SH-SY5Y (cell line): Measurements from ENCODE around the gene KCNC3.

Experiments
- GATA2 ChIP-seq: IDR thresholded peaks from 2 replicates; pipeline ENCODE4 v1.6.1; 2011; ENCODE audit warnings: mild to moderate bottlenecking, low read depth, low read length
- GATA3 ChIP-seq: IDR thresholded peaks from 2 replicates; pipeline ENCODE4 v1.6.1; 2011; ENCODE audit warnings: low read depth, mild to moderate bottlenecking, low read length, moderate library complexity

KCNC3 gene

DNA sequence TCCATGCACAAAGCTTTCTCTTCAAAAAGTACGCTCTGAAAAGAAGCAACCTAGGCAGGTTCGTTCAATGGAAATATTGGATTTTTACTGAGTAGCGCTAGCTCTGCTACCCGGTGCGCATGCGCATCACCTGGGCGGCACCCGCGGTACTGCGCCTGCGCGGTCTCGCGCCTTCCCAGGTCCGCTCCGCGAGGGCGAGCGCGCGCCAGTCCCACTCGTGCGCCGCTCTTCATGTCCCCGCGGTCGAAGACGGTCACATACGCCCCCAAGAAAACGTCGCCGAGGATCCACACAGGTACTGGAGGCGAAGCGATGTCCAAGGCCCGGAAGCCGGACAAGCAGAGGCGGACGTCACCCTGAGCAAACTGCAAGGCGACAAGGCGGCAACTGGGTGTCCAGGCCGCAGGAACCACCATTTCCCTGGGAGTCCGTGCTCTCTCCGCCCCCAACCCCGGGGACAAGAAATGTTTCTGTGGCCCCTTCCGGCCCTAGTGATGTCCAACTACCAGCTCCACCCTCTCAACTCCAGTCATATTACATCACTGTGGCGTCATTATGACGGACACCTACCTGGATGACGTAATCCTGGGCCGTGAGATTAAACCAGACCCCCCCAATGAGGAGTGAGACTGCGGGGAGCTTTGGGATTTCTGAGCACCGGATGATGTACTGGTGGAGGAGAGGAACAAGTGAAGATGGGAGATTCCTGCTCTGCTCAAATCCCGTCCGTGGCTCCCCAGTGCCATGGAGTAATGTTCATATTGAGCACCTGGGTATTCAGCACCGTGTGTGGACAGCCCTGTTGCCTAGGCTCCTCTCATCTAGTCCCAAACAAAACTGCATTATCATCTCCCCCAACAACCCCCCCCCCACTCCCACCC is 4.8 kb upstream of the KCNC3 start:
- no peak for TF ChIP-seq GATA3

GRCh38 chr19:50333235-50333736 is 4.1 kb upstream of the KCNC3 start:
- TF ChIP-seq GATA3 (no peak), GATA2 (no peak)

DNA sequence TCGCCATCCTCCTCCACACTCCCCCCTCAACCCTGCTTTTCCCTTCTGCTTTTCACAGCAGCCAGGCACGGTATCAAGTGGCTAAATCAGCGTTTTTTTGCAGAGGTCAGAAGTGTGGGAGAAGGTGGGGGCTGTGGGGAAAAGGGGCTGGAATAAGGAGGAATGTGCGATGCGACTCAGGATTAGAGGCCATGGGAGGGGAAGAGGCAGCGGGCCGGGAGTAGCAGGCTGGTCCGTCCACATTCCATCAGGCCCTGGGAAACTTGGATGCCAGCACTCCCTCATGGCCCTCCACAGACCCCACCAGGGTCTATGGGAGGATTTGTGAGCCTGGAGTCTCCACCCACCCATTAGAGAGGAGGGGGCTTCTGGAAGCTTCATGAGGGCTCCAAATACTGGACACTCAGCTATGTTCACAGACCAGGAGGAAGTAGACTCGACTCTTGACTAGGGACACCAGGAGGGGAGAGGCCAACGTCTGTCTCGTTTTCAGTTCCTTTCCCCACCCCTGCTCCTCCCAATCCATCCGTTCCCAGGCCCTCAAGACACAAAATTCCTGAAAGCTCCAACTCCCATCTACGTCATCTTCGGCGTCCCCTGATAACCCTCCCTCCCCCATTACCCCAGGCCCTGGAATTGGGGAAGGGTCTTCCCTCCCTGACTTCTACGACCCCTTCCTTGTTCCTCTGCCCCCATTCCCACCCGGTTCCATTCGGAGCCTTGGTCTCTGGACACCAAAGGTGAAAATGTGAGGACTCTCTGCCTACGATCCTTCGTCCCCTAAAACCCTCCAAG is 3.3 kb upstream of the KCNC3 start:
- TF ChIP-seq GATA3 (no peak), GATA2 (no peak)

- TF ChIP-seq GATA2 = no peak
- TF ChIP-seq GATA3 = no peak
These were observed 2.7 kb upstream of the KCNC3 start for GRCh38 chr19:50331994-50332243.

- no peak for TF ChIP-seq GATA3
- no peak for TF ChIP-seq GATA2
These were observed 2.2 kb upstream of the KCNC3 start for GRCh38 chr19:50331221-50331993.

DNA sequence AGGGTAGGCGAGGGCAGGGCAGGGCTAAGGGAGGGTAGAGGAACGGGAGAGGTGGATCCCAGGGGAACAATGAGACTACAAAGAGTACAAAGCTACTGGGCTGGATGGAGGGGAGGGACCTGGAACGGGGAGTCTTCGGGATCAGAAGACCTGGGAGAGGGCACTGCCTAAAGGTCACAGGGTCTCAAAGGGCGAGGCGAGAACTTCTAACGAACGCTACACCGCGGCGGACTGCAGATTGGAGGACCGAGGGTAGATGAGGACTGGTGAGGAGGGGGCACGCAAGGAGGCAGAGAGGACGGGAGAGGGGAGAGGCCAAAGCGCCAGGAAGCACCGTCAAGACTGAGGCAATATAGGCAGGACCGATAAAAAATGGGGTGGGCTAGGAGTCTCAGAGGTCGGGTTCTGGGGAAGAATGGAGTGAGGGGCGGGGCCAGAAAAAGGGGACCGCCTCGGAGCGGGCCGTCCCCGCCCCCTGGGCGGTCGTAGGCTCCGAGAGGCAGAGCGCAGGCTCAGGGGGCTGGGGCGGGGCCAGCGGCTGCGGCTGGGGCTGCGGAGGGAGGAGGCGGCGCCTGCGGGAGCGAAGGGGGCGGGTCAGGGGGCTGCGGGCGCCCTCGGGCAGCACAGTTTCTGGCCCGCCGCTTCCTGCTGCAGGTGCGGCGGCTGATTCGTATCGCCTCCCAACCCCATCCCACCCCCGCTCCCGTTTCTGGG is 1.3 kb upstream of the KCNC3 start:
- TF ChIP-seq GATA2 = peak; percentile 67
- no peak for TF ChIP-seq GATA3

GRCh38 chr19:50328873-50329145 is 368 bp downstream of the KCNC3 start:
- no peak for TF ChIP-seq GATA3
- TF ChIP-seq GATA2 = no peak

- TF ChIP-seq GATA3 (no peak), GATA2 (no peak)
These were observed 829 bp downstream of the KCNC3 start for GRCh38 chr19:50328224-50328872.

GRCh38 chr19:50327461-50328223 is 1.5 kb downstream of the KCNC3 start:
- TF ChIP-seq GATA2 = no peak
- TF ChIP-seq GATA3 = no peak

DNA sequence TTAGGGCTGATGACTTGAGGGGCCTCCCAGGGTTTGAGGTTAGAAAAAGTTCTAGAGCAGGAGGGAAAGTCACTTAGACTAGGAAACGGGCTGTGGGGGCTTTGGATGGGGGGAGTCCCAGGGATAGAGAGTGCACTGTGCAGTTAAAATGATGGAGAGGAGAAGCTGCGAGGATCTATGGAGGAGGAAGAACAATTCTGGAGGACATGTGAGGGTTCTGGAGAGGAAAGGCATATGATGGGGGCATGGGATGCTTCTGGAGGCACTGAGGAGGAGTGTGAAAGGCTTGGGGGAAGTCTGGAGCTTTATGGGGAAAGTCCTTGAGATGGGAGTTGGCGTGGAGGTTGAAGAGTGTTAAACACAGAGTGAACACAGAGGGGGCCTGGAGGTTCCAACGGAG is 2.2 kb downstream of the KCNC3 start:
- TF ChIP-seq GATA2 (no peak), GATA3 (no peak)

- TF ChIP-seq GATA2 (no peak), GATA3 (no peak)
These were observed 3.0 kb downstream of the KCNC3 start for GRCh38 chr19:50326101-50326664.

- TF ChIP-seq GATA2 (no peak), GATA3 (no peak)
These were observed 3.7 kb downstream of the KCNC3 start for GRCh38 chr19:50325310-50326100.
